HG03439 (cell line): ENCODE data around the gene EARS2.
"Not testable (repeated sequence)": the region's sequence is repeated elsewhere in the genome, so short reads cannot be mapped to it uniquely, and the experiment has no call there.

Experiments
- ATAC-seq: cut with Tn5 transposase; IDR thresholded peaks from one replicate; pipeline ENCODE4 v1.9.1; 2021; ENCODE audit warnings: mild to moderate bottlenecking, moderate library complexity; ENCODE audit not compliant: unreplicated experiment

EARS2 gene

GRCh38 chr16:23570992-23571632, 14.0 kb upstream of the EARS2 start:
- ATAC-seq, result no peak

DNA sequence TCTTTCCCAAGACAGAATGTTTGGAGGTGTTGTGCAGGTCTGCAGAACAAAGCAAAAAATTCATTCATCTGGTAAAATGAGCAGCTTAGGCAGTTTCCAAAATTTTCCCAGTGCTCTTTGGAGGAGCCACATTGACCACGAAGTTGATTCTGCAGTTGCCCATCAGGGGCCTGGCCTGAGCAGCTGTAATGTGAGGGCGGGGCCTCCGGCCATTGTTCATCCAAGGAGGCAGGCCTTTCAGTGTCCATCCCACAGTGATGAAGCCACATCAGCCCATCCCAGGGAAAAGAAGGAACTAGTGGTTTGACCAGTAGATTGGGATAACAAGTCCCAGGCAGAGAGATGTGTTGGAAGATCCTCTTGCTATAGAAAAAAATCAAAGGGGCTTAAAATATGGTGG, 10.5 kb upstream of the EARS2 start:
- no peak for ATAC-seq

DNA sequence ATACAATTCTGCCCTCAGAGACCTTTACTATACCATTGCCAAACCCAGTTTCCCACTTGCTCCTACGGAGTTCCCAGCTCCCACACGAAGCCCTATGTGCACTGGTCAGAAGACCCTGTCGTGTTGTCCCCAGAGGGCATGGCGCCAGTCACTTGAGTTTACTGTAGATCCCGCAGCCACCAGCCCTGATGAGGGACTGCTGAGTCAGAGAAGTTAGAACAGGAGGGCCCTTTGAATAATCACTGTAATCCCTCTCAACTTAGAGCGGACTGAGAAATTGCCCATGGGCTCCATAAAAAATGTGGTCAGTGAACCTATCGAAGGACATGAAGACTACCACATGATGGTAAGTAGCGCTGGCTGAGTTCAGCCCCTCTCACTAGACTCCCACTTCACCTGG, 9.6 kb upstream of the EARS2 start:
- ATAC-seq, result no peak

DNA sequence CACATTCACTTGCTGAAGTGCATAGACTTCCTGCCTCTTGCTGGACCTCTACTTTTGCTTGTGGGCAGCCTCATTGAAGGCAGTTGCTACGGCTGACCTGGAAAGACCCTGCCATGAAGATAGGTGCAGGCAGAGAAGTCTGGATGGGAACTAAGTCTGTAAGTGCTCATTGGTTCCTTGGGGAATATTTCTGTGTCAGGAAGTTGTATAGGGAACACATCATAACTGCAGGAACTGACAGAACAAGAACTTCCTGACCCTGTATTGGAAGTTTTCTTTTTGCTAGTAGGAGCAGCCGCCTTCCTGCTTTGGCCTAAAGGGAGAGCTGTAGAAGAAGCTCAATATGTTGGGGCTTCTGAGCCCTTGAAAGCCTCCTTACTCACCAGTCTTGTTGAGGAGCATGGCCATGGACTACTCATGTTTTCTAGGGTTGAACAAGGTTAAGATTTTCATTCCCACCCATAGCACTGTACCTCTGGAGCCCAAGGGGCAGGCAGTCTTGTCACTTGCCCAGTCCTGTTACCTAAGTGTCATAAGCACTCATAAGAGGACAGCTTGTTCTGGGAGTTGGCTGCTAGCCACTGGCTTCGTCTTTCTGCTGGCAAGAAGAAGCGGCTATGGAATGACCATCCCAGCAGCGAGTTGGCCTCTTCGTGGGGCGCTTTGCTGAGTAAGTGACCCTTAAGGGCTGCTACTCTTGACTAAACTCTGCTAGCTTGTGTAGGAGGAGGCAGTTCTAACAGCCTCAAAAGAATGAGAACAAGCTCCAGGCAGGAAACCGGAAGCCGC, 7.6 kb upstream of the EARS2 start:
- ATAC-seq, result no peak

DNA sequence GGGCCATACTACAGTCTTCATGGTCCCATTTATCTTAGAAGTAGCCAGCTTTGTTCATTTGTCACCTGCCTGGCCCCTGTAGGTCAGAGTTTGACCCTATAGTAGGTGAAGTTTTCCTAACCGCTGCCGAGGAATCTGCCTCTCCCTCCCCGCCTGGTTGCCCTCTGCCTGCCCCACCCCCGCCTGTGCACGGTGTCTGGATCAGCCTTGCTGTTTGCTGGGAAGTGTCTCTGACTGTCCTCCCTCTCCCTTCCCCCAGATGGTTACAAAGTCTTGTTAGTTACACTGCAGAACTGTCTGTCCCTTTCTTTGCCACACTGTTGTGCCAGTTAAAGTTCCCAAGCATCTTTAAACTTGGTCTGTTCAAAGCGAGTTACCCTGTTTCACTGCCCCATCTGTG, 6.0 kb upstream of the EARS2 start:
- no peak for ATAC-seq

DNA sequence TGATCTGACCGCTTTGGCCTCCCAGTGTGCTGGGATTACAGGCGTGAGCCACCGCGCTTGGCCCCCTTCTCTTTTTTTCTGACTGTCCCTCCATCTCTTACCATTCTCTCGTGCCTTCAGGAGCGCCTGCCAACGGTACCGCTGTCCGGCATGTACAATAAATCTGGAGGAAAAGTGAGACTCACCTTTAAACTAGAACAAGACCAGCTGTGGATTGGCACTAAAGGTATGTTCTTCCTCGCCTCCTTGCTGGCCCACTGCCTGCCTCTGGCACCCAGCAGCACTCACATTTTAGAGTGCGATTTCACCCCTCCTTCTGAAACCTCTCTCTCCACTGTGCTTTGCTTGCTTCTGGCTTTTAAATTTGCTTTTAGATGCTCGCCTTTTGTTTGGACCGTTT, 5.4 kb upstream of the EARS2 start:
- ATAC-seq, result no peak

DNA sequence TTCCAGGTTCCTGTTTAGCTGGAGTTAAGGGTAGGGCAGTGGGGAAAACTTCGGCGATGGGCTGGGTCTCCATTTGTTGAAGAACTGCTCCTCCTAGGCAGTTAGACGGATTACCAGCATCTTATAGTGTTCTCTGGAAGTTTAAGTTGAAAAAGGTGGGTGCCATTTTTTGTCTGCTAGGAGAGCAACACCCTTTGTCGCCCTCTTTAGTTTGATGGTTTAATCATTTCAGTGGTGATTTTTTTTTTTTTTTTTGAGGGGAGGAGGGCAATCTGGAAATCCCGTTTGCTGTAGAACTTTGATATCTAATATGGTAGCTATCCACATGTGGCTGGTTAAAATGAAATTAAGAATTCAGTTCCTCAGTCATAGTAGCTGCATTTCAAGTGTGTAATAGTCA, 4.4 kb upstream of the EARS2 start:
- ATAC-seq, result no peak

DNA sequence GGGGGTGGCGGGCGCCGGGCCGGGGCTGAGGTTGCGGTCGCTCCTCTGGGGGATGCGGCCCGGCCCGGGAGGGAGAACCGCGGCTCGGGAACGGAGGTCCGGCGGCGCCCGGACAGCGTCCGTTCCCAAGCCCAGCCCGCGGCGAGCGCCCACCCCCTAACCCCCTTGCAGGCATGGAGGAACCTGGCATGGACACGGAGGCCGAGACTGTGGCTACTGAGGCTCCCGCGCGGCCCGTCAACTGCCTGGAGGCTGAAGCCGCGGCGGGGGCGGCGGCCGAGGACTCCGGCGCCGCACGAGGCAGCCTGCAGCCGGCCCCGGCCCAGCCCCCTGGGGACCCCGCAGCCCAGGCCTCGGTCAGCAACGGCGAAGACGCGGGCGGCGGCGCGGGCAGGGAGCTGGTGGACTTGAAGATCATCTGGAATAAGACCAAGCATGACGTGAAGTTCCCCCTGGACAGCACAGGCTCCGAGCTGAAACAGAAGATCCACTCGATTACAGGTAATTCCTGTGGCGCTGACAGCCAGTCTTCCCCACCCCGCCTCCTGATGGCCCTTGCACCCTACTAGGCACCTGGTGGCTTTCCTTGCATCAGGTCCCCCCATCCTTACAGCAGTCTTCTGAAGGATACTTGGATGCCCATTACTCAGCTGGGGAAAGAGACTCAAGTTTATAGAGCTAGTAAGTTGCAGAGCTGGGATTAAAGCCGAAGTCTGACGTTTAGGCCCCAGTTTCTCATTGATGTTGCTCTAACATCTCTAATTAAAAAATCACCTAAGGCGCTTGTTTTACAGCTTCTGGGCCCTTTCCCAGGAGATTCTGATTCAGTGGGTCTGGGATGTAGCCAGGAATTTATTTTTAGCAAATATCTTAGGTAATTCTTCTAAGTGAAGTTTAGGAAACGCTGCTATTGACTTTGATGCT, 891 bp upstream of the EARS2 start:
- peak; percentile 11 for ATAC-seq

DNA sequence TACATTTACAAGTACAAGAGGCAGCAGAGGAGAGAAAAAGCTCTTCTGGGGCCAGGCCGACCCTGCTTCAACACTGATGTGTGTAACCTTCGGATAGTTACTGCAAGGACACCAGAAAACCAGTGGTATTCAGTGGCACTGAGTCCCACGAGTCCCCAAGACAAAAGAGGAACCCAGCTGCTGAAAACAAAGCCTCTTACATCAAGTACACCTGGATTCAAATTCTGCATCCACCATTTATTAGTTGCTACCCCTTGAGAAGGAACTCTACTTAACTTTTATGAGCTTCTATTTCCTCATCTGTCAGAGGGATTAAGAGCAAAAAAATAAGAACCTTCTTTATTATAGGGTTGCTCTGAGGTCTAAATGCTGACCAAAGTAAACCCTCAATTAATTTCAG, 2.6 kb downstream of the EARS2 start:
- no peak for ATAC-seq

GRCh38 chr16:23552161-23552560, 5.0 kb downstream of the EARS2 start:
- no peak for ATAC-seq

GRCh38 chr16:23549938-23550337, 7.2 kb downstream of the EARS2 start:
- no peak for ATAC-seq

DNA sequence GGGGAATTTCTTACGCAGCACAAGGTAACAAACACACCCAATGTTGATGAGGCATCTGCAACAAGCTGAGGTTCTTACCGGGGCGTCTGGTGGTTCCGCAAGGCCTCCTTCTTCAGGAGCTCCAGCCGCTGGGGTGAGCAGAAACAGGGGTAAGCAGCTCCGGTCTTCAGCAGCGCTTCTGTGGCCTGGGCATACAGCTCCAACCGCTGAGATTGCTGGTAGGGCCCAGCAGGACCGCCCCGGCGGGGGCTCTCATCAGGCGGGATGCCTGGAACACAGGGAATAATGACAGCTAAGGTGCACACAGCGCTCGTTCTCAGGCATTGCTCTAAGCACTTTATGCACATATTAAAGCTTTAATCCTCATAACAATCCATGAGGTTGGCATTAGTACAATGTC, 12.7 kb downstream of the EARS2 start:
- ATAC-seq, result no peak

GRCh38 chr16:23540817-23541178, 16.4 kb downstream of the EARS2 start:
- not testable (repeated sequence) for ATAC-seq

DNA sequence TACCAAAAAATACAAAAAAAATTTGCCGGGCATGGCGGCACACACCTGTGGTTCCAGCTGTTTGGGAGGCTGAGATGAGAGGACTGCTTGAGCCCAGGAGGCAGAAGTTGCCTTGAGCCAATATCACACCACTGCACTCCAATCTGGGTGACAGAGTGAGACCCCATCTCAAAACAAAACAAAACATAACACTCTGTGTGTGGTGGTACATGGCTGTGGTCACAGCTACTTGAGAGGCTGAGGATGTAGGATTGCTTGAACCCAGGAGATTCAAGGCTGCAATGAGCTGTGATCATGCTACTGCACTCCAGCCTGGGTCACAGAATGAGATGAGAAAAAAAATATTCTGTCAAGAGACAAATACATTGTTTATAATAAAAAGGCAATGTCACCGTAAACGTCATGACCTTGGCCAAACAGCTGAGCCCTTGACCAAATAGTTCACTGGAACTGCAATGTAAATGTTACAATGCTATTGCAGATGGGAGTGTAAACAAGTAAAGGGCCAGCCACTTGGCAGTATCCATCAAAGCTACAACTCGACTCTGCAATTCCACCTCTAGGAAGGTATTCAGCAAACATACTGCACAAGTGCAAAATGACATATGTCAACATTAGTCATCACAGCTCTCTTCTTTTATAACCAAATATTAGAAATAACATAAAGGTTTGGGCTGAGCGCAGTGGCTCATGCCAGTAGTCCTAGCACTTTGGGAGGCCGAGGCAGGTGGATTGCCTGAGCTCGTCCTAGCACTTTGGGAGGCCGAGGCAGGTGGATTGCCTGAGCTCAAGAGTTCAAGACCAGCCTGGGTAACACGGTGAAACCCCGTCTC, 16.9 kb downstream of the EARS2 start:
- no peak for ATAC-seq

- ATAC-seq, result no peak
Measured at GRCh38 chr16:23538919-23539278, 18.3 kb downstream of the EARS2 start.

GRCh38 chr16:23537390-23537789, 19.8 kb downstream of the EARS2 start:
- no peak for ATAC-seq

GRCh38 chr16:23535901-23536300, 21.2 kb downstream of the EARS2 start:
- no peak for ATAC-seq

DNA sequence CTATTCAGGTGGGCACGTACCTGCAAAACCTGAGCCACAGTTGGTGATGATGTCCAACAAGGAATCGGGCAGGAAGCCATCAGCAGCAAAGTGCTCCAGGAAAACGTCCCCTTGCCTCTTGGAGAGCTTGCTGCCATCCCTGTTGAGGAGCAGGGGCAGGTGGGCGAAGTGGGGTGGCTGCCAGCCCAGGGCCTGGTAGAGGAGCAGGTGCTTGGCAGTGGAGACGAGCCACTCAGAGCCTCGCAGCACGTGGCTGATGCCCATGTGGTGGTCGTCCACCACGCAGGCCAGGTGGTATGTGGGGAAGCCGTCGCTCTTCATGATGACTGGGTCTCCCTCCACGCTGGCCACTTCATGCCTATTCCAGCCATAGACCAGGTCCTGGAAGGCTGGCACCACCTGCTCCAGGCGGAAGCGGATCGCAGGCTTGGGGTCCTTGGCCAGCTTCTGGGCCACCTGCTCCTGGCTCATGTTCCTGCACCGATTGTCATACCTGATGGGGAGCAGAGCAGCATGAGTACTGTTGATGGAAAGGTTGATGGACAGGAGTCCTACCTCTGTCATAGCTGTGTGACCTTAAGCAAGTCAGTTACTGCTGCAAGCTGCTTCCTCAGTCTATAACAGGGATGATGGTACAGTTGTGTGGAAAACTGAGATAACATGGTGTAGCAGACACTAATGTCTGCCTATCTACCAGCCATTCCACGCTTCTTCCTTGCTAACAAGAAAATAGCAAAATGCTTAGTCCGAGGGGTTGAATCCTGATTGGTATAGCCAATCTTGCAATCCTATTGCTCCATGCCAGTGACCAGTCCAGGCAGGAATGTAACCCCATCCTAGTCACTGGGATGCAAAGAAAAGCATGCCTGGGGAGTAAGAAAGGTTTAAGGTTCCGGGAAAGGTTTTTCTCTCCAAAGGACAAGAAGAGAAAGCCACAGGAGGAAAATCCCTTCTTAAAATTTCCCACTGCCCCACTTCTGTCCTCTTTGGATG, 22.0 kb downstream of the EARS2 start:
- ATAC-seq, result no peak

GRCh38 chr16:23532448-23532847, 24.7 kb downstream of the EARS2 start:
- ATAC-seq, result no peak

DNA sequence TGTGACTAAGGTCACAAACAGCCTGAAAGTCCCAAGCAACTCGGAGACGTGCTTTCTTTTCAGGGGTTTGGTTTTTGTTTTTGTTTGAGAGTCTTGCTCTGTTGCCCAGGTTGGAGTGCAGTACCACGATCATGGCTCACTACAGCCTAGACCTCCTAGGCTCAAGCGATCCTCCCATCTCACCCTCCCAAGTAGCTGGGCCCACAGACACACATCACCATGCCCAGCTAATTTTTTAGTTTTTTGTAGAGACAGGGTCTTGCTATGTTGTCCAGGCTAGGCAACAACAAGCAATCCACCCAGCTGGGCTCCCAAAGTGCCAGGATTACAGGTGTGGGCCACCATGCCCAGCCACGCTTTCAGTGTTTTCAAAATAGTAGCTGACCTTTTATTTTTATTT, 27.1 kb downstream of the EARS2 start:
- ATAC-seq, result no peak
